GM13977 (cell line): ENCODE results near the gene PTGES3L.

ENCODE experiments used
- DNase-seq: peaks from one replicate; pipeline ENCODE4 v3.0.0; 2012; ENCODE audit warnings: low spot score
- CTCF ChIP-seq: IDR thresholded peaks from 2 replicates; pipeline ENCODE4 v1.5.1; 2012; ENCODE audit warnings: mild to moderate bottlenecking, control low read depth; ENCODE audit not compliant: insufficient read depth; ENCODE audit errors: extremely low read depth, missing control alignments
- in situ Hi-C: fragments of 300-500 bp; cut with MboI; formaldehyde crosslinking; loops from one replicate; pipeline ENCODE4 v1.12.0; 2022; ENCODE audit warnings: low sequenced_read_pairs, low pct_unique_long_range_greater_than_20kb, mixed read lengths, inconsistent platforms; ENCODE audit not compliant: unreplicated experiment

Gene PTGES3L

GRCh38 chr17:42950044-42950783 lies 29.7 kb downstream of the PTGES3L start:
- in situ Hi-C loops, result no loop called here
- DNase-seq, result no peak
- TF ChIP-seq CTCF, result no peak

- no peak for TF ChIP-seq CTCF
- DNase-seq, result no peak
- in situ Hi-C loops, result loop anchor here (25.0 kb wide), 1 partner anchor 385 kb away; the partner anchor contains the start of genes COASY, HSD17B1 and MLX
Measured at GRCh38 chr17:42946812-42947211, 33.1 kb downstream of the PTGES3L start.

- in situ Hi-C loops, result loop anchor here (25.0 kb wide), 1 partner anchor 382 kb away; the partner anchor contains the start of genes COASY, HSD17B1 and MLX
- no peak for DNase-seq
- TF ChIP-seq CTCF, result no peak
Measured at GRCh38 chr17:42944211-42944610, 35.7 kb downstream of the PTGES3L start.

DNA sequence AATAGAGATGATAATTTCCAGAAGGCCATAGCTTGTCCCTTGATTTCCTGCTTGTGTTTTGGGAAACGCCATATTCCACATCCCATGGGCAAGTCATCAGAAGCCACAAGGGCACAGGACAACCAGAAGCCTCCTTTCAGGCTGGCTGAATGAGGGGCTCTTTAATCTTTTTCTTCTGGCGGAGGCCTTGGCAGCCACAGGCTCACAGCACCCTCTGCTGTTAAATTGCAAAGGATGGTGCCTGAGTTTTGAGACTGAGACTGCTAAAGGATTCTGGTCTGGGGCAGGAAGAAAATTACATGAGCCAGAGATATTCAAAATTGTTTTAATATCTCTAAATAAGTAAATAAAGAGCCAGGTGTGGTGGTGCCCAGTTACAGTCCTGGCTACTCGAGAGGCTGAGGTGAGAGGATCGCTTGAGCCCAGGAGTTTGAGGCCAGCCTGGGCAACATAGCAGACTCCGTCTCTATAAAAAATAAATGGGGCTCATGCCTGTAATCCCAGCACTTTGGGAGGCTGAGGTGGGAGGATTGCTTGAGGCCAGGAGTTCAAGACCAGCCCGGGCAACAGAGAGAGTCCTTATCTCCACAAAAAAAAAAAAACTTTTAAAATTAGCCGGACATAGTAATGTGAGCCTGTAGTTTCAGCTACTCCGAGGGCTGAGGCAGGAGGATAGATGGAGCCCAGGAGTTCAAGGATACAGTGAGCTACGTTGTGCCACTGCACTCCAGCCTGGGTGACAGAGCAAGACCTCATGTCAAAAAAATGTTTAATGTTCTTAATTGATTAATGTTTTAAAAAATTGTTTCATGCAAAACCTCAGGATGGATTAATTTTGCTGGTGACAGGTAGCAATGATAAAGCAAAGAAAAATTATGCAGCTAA lies 41.9 kb downstream of the PTGES3L start:
- in situ Hi-C loops, result loop anchor here (25.0 kb wide), 1 partner anchor 376 kb away; the partner anchor contains the start of genes COASY, HSD17B1 and MLX
- TF ChIP-seq CTCF, result peak; percentile 66
- peak; percentile 52 for DNase-seq

- in situ Hi-C loops, result loop anchor here (25.0 kb wide), 1 partner anchor 367 kb away; the partner anchor contains the start of genes COASY, HSD17B1 and MLX
- DNase-seq, result no peak
- TF ChIP-seq CTCF, result no peak
Measured at GRCh38 chr17:42929497-42929844, 50.4 kb downstream of the PTGES3L start.

DNA sequence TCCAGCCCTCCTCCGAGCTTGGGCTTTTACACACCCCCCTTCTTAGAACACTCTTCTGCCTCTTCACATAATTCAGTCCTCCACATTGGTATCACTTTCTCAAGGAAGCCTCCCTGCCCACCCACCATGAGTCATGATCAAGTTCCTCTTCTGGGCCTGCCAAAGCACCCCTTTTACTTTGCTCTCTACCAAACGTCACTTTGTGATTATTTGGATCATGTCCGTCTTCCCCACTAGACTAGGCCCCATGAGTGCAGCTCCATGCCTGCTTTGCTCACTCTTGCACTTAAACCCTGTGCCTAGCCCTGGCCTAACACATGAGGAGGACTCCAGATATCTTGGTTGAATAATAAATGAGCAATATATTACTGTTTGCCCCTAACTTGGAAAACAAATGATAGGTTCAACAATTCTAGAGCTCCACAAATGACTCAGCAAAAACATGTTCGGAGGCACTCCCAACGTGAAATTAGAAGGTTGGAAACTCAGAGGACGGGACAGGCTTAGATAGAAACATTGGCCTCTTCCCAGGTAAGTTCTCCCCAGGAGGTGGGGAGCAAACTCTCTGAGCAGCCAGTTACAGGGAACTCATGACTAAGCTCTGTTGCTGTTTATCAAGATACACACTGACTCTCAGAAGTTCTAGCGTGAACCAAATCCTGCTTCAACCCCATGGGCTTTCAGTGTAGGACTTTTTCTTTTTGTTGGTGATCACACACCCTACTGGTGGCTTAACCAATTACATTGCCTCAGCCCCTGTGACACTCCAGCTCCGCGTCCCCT lies 51.0 kb downstream of the PTGES3L start:
- in situ Hi-C loops, result loop anchor here (25.0 kb wide), 1 partner anchor 367 kb away; the partner anchor contains the start of genes COASY, HSD17B1 and MLX
- peak; percentile 72 for DNase-seq
- TF ChIP-seq CTCF, result peak; percentile 54
